Liver (tissue), 9 donors: Measurements from ENCODE around the gene POMT2. TPM values are rescaled to one million over a fixed set of nuclear protein-coding genes. Genes with fewer than 3 reads are reported as not detected.

Experiments
- DNase-seq: peaks from one replicate; pipeline ENCODE4 v3.0.0-alpha.2; 2017; ENCODE audit warnings: low spot score
- H3K27ac ChIP-seq, 2 donors: one replicate each; pipeline ENCODE4 v1.7.0; 2013; ENCODE audit warnings: inconsistent platforms in 2 of 2, low read length in 2 of 2, control low read depth in 1 of 2, low read depth in 1 of 2, mild to moderate bottlenecking in 1 of 2
- H3K27me3 ChIP-seq, 4 donors: one replicate each; pipeline versions ENCODE4 v1.6.1 to v1.7.0; 2013; ENCODE audit warnings: low read length in 3 of 4, inconsistent platforms in 1 of 4, mild to moderate bottlenecking in 1 of 4, moderate library complexity in 1 of 4; ENCODE audit not compliant: control insufficient read depth in 4 of 4, insufficient read depth in 4 of 4
- H3K36me3 ChIP-seq, 4 donors: one replicate each; pipeline versions ENCODE4 v1.6.1 to v1.7.0; 2013; ENCODE audit warnings: low read length in 3 of 4, mild to moderate bottlenecking in 3 of 4, low read depth in 1 of 4, moderate library complexity in 1 of 4; ENCODE audit not compliant: control insufficient read depth in 4 of 4, insufficient read depth in 3 of 4
- H3K4me1 ChIP-seq, 4 donors: one replicate each; pipeline versions ENCODE4 v1.6.1 to v1.7.0; 2013; ENCODE audit warnings: low read length in 3 of 4, mild to moderate bottlenecking in 3 of 4, moderate library complexity in 1 of 4; ENCODE audit not compliant: control insufficient read depth in 4 of 4, insufficient read depth in 4 of 4
- H3K4me3 ChIP-seq, 3 donors: one replicate each; pipeline versions ENCODE4 v1.6.1 to v1.7.0; 2013; ENCODE audit warnings: low read length in 3 of 3, control low read depth in 1 of 3, low read depth in 1 of 3, mild to moderate bottlenecking in 1 of 3
- H3K9ac ChIP-seq, 2 donors: one replicate each; pipeline ENCODE4 v1.7.0; 2013; ENCODE audit warnings: low read length in 2 of 2, mild to moderate bottlenecking in 2 of 2, moderate library complexity in 2 of 2, control low read depth in 1 of 2, low read depth in 1 of 2
- H3K9me3 ChIP-seq, 4 donors: one replicate each; pipeline versions ENCODE4 v1.6.1 to v1.7.0; 2013; ENCODE audit warnings: low read length in 3 of 4; ENCODE audit not compliant: control insufficient read depth in 4 of 4
- EGR1 ChIP-seq, 2 donors: IDR thresholded peaks; 2 replicates each; pipeline ENCODE4 v1.6.1; 2016 to 2018; ENCODE audit warnings: antibody characterized with exemption in 2 of 2, low read depth in 2 of 2
- FOXA1 ChIP-seq: IDR thresholded peaks from 2 replicates; pipeline ENCODE4 v1.6.1; 2016; ENCODE audit warnings: antibody characterized with exemption
- FOXA2 ChIP-seq: IDR thresholded peaks from 2 replicates; pipeline ENCODE4 v1.6.1; 2016; ENCODE audit warnings: antibody characterized with exemption
- GABPA ChIP-seq, 2 donors: IDR thresholded peaks in 1 of 2; conservative IDR thresholded peaks in 1 of 2; 2 replicates each; pipeline ENCODE4 v1.6.1; 2016; ENCODE audit warnings: antibody characterized with exemption in 2 of 2, mild to moderate bottlenecking in 1 of 2, moderate library complexity in 1 of 2
- HNF4A ChIP-seq, 2 donors: conservative IDR thresholded peaks; 2 replicates each; pipeline ENCODE4 v1.6.1; 2016; ENCODE audit warnings: antibody characterized with exemption in 2 of 2, mild to moderate bottlenecking in 2 of 2
- HNF4G ChIP-seq: IDR thresholded peaks from 2 replicates; pipeline ENCODE4 v1.6.1; 2016; ENCODE audit warnings: antibody characterized with exemption
- JUND ChIP-seq, 2 donors: IDR thresholded peaks; 2 replicates each; pipeline ENCODE4 v1.6.1; 2016; ENCODE audit warnings: antibody characterized with exemption in 2 of 2
- NR2F2 ChIP-seq: IDR thresholded peaks from 2 replicates; pipeline ENCODE4 v1.6.1; 2016; ENCODE audit warnings: antibody characterized with exemption
- RAD21 ChIP-seq, 2 donors: IDR thresholded peaks; 2 replicates each; pipeline ENCODE4 v1.6.1; 2016; ENCODE audit warnings: antibody characterized with exemption in 2 of 2, mild to moderate bottlenecking in 2 of 2
- RXRA ChIP-seq, 2 donors: IDR thresholded peaks; 2 replicates each; pipeline ENCODE4 v1.6.1; 2017 to 2018; ENCODE audit warnings: antibody characterized with exemption in 2 of 2, mild to moderate bottlenecking in 1 of 2
- SP1 ChIP-seq: IDR thresholded peaks from 2 replicates; pipeline ENCODE4 v1.6.1; 2018; ENCODE audit warnings: antibody characterized with exemption, mild to moderate bottlenecking
- TAF1 ChIP-seq: conservative IDR thresholded peaks from 2 replicates; pipeline ENCODE4 v1.6.1; 2016; ENCODE audit warnings: antibody characterized with exemption, mild to moderate bottlenecking
- YY1 ChIP-seq: IDR thresholded peaks from 2 replicates; pipeline ENCODE4 v1.6.1; 2016; ENCODE audit warnings: antibody characterized with exemption, mild to moderate bottlenecking
- WGBS: extraction: QIAGEN DNeasy Blood & Tissue Kit; methylation state at CpG from one replicate; pipeline ENCODE4 v1.1.7; 2013; 5-methylcytosine and 5-hydroxymethylcytosine counted together
- polyA plus RNA-seq, 2 donors: library from polyadenylated mRNA; stranded (reverse) in 1 of 2; unstranded in 1 of 2; fragments of 200-250 nt in 1 of 2; fragments of >200 nt in 1 of 2; fragmentation: Nextera tagmentation in 1 of 2; extraction: Ambion mirVana in 1 of 2; gene quantifications; one replicate each; pipeline versions ENCODE4 v1.2.1 to v1.2.3, GENCODE V29; 2013 to 2015
- total RNA-seq, 2 donors: library from RNA; depleted of rRNA; stranded (reverse); fragments of >200 nt; gene quantifications; one replicate each; pipeline ENCODE4 v1.2.3, GENCODE V29; 2014
- TF ChIP-seq, protein P1 (sequence below): IDR thresholded peaks from 2 replicates; pipeline ENCODE4 v1.6.1; 2016; ENCODE audit warnings: antibody characterized with exemption, mild to moderate bottlenecking
- TF ChIP-seq, protein P2 (sequence below): IDR thresholded peaks from 2 replicates; pipeline ENCODE4 v1.6.1; 2016; ENCODE audit warnings: antibody characterized with exemption
- TF ChIP-seq, protein P3 (sequence below): IDR thresholded peaks from 2 replicates; pipeline ENCODE4 v1.6.1; 2016; ENCODE audit warnings: antibody characterized with exemption
- TF ChIP-seq, protein P4 (sequence below): IDR thresholded peaks from 2 replicates; pipeline ENCODE4 v1.6.1; 2016; ENCODE audit warnings: antibody characterized with exemption
- TF ChIP-seq, protein P5 (sequence below): fragments of 150-350 bp; IDR thresholded peaks from 2 replicates; pipeline ENCODE4 v1.5.1; 2017; ENCODE audit warnings: improper control_type of control experiment, low read depth, low read length; ENCODE audit not compliant: missing input control
- donor health status: healthy.
- donor health status: healthy.
- donor health status: healthy.
- donor health status: healthy.
- donor health status: healthy.

The POMT2 gene
- total and polyA plus RNA-seq, 4 donors: 4.8 to 13.1 (median 5.3) TPM

DNA sequence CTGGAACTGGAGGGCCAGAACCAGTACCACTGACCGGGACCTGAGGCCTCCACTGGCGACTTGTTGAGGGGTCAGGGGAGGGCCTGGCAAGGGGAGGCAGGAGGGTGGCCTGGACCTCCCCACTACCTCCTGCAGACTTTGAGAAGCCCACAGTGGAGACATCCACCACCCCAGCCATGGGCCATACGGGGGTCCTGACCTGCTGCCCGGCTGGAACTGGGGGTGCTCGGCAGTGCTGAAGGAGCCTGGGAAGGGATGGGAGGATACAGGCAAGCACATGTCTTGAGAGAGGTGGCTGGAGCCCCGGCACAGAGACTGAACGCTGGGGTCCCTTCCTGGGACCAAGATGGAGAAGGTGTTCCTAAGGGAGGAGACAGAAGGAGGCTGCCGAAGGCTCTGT, 64.0 kb downstream of the POMT2 start:
- Histone ChIP-seq H3K9me3 (no peaks in the 10 kb centered on the region), H3K27me3 (peaks cover 0 to 3% (median 0%) of the 10 kb centered on the region in 4 donors), H3K4me1 (no peaks in the 10 kb centered on the region), H3K27ac (no peak overlapping the region), H3K36me3 (no peaks in the 10 kb centered on the region), H3K9ac (no peak overlapping the region), H3K4me3 (no peak overlapping the region)
- TF ChIP-seq RAD21 (IDR thresholded peaks at IDR 0.05): no peak
- TF ChIP-seq EGR1 (IDR thresholded peaks at IDR 0.05; ENCODE audit: low read depth in 2 of 2): no peak
- no peak for TF ChIP-seq GABPA (IDR thresholded peaks at IDR 0.05 in 1 of 2, conservative IDR thresholded peaks at IDR 0.05 in 1 of 2)
- TF ChIP-seq HNF4G: no peak
- no peak for TF ChIP-seq TAF1
- TF ChIP-seq, protein P1, sequence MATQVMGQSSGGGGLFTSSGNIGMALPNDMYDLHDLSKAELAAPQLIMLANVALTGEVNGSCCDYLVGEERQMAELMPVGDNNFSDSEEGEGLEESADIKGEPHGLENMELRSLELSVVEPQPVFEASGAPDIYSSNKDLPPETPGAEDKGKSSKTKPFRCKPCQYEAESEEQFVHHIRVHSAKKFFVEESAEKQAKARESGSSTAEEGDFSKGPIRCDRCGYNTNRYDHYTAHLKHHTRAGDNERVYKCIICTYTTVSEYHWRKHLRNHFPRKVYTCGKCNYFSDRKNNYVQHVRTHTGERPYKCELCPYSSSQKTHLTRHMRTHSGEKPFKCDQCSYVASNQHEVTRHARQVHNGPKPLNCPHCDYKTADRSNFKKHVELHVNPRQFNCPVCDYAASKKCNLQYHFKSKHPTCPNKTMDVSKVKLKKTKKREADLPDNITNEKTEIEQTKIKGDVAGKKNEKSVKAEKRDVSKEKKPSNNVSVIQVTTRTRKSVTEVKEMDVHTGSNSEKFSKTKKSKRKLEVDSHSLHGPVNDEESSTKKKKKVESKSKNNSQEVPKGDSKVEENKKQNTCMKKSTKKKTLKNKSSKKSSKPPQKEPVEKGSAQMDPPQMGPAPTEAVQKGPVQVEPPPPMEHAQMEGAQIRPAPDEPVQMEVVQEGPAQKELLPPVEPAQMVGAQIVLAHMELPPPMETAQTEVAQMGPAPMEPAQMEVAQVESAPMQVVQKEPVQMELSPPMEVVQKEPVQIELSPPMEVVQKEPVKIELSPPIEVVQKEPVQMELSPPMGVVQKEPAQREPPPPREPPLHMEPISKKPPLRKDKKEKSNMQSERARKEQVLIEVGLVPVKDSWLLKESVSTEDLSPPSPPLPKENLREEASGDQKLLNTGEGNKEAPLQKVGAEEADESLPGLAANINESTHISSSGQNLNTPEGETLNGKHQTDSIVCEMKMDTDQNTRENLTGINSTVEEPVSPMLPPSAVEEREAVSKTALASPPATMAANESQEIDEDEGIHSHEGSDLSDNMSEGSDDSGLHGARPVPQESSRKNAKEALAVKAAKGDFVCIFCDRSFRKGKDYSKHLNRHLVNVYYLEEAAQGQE: no peak
- no peak for TF ChIP-seq FOXA2
- no peak for TF ChIP-seq FOXA1
- no peak for TF ChIP-seq NR2F2
- TF ChIP-seq, protein P2, sequence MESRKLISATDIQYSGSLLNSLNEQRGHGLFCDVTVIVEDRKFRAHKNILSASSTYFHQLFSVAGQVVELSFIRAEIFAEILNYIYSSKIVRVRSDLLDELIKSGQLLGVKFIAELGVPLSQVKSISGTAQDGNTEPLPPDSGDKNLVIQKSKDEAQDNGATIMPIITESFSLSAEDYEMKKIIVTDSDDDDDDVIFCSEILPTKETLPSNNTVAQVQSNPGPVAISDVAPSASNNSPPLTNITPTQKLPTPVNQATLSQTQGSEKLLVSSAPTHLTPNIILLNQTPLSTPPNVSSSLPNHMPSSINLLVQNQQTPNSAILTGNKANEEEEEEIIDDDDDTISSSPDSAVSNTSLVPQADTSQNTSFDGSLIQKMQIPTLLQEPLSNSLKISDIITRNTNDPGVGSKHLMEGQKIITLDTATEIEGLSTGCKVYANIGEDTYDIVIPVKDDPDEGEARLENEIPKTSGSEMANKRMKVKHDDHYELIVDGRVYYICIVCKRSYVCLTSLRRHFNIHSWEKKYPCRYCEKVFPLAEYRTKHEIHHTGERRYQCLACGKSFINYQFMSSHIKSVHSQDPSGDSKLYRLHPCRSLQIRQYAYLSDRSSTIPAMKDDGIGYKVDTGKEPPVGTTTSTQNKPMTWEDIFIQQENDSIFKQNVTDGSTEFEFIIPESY: no peak
- TF ChIP-seq JUND (IDR thresholded peaks at IDR 0.05): no peak
- TF ChIP-seq, protein P3, sequence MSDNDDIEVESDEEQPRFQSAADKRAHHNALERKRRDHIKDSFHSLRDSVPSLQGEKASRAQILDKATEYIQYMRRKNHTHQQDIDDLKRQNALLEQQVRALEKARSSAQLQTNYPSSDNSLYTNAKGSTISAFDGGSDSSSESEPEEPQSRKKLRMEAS: no peak
- TF ChIP-seq, protein P4, sequence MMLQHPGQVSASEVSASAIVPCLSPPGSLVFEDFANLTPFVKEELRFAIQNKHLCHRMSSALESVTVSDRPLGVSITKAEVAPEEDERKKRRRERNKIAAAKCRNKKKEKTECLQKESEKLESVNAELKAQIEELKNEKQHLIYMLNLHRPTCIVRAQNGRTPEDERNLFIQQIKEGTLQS: no peak
- no peak for TF ChIP-seq YY1
- TF ChIP-seq RXRA (IDR thresholded peaks at IDR 0.05): no peak
- TF ChIP-seq, protein P5, sequence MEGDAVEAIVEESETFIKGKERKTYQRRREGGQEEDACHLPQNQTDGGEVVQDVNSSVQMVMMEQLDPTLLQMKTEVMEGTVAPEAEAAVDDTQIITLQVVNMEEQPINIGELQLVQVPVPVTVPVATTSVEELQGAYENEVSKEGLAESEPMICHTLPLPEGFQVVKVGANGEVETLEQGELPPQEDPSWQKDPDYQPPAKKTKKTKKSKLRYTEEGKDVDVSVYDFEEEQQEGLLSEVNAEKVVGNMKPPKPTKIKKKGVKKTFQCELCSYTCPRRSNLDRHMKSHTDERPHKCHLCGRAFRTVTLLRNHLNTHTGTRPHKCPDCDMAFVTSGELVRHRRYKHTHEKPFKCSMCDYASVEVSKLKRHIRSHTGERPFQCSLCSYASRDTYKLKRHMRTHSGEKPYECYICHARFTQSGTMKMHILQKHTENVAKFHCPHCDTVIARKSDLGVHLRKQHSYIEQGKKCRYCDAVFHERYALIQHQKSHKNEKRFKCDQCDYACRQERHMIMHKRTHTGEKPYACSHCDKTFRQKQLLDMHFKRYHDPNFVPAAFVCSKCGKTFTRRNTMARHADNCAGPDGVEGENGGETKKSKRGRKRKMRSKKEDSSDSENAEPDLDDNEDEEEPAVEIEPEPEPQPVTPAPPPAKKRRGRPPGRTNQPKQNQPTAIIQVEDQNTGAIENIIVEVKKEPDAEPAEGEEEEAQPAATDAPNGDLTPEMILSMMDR: no peak
- no peak for TF ChIP-seq HNF4A (conservative IDR thresholded peaks at IDR 0.05)
- no peak for TF ChIP-seq SP1
- 94% methylated on average over 8 of the region's 8 CpGs for WGBS
- no peak for DNase-seq
